ENCODE data around the gene TSPAN2. TPM values are rescaled to one million over a fixed set of nuclear protein-coding genes. Genes with fewer than 3 reads are reported as not detected.

TSPAN2 gene
- total RNA-seq, 1 experiment from 2014 or later = 26.5 TPM

DNA sequence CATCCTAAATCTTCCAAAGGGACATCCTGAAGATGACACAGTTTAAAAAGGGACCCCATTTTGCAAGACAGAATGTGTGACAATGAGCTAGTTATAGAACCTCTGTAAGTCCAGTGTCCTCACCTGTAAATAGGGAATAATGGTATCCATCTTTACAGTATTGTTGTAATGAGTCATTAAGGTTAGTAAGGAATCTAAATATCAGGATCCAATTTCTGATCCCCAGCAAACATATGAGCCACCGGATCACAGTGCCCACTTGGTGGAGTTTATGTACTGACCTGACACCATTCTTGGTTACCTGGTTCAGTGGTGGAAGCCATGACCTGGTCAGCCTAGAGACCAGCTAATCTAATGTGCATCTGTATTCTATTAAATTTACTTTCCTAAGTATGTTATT is 47.9 kb upstream of the TSPAN2 start:
- intact Hi-C loops (cut with micrococcal nuclease; ENCODE audit: unreplicated experiment) = loop anchor here (5.0 kb wide), 2 partner anchors 185 to 635 kb away; no protein-coding TSS in a partner anchor
- POLR2A ChIA-PET (ENCODE audit: unreplicated experiment) = interaction anchor here (0.8 kb wide), 1 partner anchor 42 kb away, joined by 3 read pairs; no protein-coding TSS in a partner anchor
- CTCF ChIA-PET = interaction anchor here (0.6 to 1.2 kb wide), 4 partner anchors 20 to 480 kb away, joined by 3 read pairs; no protein-coding TSS in a partner anchor
- no peak for DNase-seq
- Histone ChIP-seq H2AFZ (no peak overlapping the region), H3K79me2 (ENCODE audit: low read depth) (no peaks in the 10 kb centered on the region), H3K36me3 (ENCODE audit: low read depth) (no peaks in the 10 kb centered on the region), H3K4me1 (replicated peaks; ENCODE audit: insufficient read depth) (peaks cover 51% of the 10 kb centered on the region), H3K4me2 (no peak overlapping the region), H3K27me3 (ENCODE audit: insufficient read depth, low read depth) (no peaks in the 10 kb centered on the region), H3F3A (ENCODE audit: insufficient read depth, low read depth) (peaks cover 15% of the 10 kb centered on the region), H3K9me2 (ENCODE audit: insufficient read depth) (no peaks in the 10 kb centered on the region), H3K4me3 (no peak overlapping the region), H3K27ac (no peak overlapping the region), H3K9me3 (ENCODE audit: insufficient read depth, low read depth) (peaks cover 6% of the 10 kb centered on the region; the same call in 1 of the 2 replicates), H4K20me1 (ENCODE audit: insufficient read depth) (no peaks in the 10 kb centered on the region)
- no TSS peak for BruUV-seq (replicated peaks)
- no peak for TF ChIP-seq EZH2 (IDR thresholded peaks at IDR 0.05; ENCODE audit: low read depth)
- TF ChIP-seq, protein P1, sequence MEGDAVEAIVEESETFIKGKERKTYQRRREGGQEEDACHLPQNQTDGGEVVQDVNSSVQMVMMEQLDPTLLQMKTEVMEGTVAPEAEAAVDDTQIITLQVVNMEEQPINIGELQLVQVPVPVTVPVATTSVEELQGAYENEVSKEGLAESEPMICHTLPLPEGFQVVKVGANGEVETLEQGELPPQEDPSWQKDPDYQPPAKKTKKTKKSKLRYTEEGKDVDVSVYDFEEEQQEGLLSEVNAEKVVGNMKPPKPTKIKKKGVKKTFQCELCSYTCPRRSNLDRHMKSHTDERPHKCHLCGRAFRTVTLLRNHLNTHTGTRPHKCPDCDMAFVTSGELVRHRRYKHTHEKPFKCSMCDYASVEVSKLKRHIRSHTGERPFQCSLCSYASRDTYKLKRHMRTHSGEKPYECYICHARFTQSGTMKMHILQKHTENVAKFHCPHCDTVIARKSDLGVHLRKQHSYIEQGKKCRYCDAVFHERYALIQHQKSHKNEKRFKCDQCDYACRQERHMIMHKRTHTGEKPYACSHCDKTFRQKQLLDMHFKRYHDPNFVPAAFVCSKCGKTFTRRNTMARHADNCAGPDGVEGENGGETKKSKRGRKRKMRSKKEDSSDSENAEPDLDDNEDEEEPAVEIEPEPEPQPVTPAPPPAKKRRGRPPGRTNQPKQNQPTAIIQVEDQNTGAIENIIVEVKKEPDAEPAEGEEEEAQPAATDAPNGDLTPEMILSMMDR (conservative IDR thresholded peaks at IDR 0.05) = no peak

DNA sequence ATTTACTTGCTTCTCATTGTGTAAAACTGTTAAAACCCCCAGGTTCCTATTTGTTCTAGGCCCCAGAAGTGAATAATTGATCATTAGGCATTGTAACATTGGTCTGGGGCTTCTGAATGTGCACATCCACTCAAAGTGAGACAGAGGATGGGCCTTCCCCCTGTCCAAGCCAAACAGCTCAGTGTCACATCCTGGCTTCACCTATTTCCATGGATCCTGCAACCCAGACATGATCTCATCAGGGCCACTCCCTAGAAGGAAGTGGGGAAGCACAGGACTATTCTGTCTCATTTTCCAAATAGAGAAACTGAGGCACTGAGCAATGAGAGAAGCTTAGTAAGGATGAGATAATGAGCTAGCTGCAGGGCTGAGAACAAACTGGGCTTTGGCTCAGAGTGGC is 47.4 kb upstream of the TSPAN2 start:
- H2AFZ ChIP-seq = no peak overlapping the region
- no TSS peak for BruUV-seq (replicated peaks)
- H3K27me3 ChIP-seq (ENCODE audit: insufficient read depth, low read depth) = no peaks in the 10 kb centered on the region
- no peak for TF ChIP-seq EZH2 (IDR thresholded peaks at IDR 0.05; ENCODE audit: low read depth)
- TF ChIP-seq, protein P1 (conservative IDR thresholded peaks at IDR 0.05) = no peak
- no peaks in the 10 kb centered on the region for H3K79me2 ChIP-seq (ENCODE audit: low read depth)
- no peaks in the 10 kb centered on the region for H3K9me2 ChIP-seq (ENCODE audit: insufficient read depth)
- H3K27ac ChIP-seq = peak overlapping the region; percentile 52; the same call in 1 of the 2 replicates
- no peaks in the 10 kb centered on the region for H3K36me3 ChIP-seq (ENCODE audit: low read depth)
- H3K9me3 ChIP-seq (ENCODE audit: insufficient read depth, low read depth) = peaks cover 4% of the 10 kb centered on the region; the same call in 1 of the 2 replicates
- CTCF ChIA-PET = interaction anchor here (1.2 kb wide), 1 partner anchor 19 kb away, joined by 3 read pairs; no protein-coding TSS in a partner anchor
- intact Hi-C loops (cut with micrococcal nuclease; ENCODE audit: unreplicated experiment) = loop anchor here (5.0 kb wide), 2 partner anchors 186 to 636 kb away; no protein-coding TSS in a partner anchor
- peaks cover 15% of the 10 kb centered on the region for H3F3A ChIP-seq (ENCODE audit: insufficient read depth, low read depth)
- H3K4me1 ChIP-seq (replicated peaks; ENCODE audit: insufficient read depth) = peaks cover 50% of the 10 kb centered on the region
- H3K4me2 ChIP-seq = no peak overlapping the region
- H3K4me3 ChIP-seq = no peak overlapping the region
- H4K20me1 ChIP-seq (ENCODE audit: insufficient read depth) = no peaks in the 10 kb centered on the region
- POLR2A ChIA-PET (ENCODE audit: unreplicated experiment) = interaction anchor here (0.8 kb wide), 1 partner anchor 43 kb away, joined by 3 read pairs; no protein-coding TSS in a partner anchor
- DNase-seq = no peak

DNA sequence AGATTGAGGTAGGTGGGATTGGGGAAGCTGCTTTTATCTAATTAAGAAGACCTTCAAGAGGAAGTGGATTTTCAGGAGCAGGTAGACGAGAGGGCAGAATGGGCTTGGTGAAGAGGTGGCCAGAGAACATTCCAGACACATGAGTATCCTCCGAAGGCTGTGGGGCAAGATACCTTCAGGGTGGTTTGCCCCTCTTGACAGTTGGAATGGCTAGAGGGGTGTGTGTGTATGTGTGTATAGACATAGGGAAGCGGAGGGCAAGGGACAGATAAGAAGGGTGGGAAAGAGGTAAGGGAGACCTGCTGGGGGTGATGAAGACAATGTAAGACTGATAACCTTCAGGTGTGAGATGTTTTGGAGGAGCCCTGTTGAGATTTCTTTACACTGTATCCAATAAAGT is 46.8 kb upstream of the TSPAN2 start:
- peak overlapping the region; percentile 9; the same call in 1 of the 2 replicates for H3K4me2 ChIP-seq
- H2AFZ ChIP-seq = no peak overlapping the region
- ChIA-PET CTCF (interaction anchor here (1.2 kb wide), 1 partner anchor 19 kb away, joined by 3 read pairs; no protein-coding TSS in a partner anchor), POLR2A (ENCODE audit: unreplicated experiment) (interaction anchor here (0.5 to 0.7 kb wide), 2 partner anchors 83 to 116 kb away, joined by 3 to 4 read pairs; no protein-coding TSS in a partner anchor)
- no TSS peak for BruUV-seq (replicated peaks)
- no peaks in the 10 kb centered on the region for H3K27me3 ChIP-seq (ENCODE audit: insufficient read depth, low read depth)
- H3K27ac ChIP-seq = peak overlapping the region; percentile 52
- peaks cover 46% of the 10 kb centered on the region for H3K4me1 ChIP-seq (replicated peaks; ENCODE audit: insufficient read depth)
- H3K9me3 ChIP-seq (ENCODE audit: insufficient read depth, low read depth) = peaks cover 4% of the 10 kb centered on the region; the same call in 1 of the 2 replicates
- no peak overlapping the region for H3K4me3 ChIP-seq
- no peak for TF ChIP-seq EZH2 (IDR thresholded peaks at IDR 0.05; ENCODE audit: low read depth)
- TF ChIP-seq, protein P1 (conservative IDR thresholded peaks at IDR 0.05) = no peak
- no peaks in the 10 kb centered on the region for H3K79me2 ChIP-seq (ENCODE audit: low read depth)
- intact Hi-C loops (cut with micrococcal nuclease; ENCODE audit: unreplicated experiment) = loop anchor here (5.0 kb wide), 2 partner anchors 186 to 636 kb away; no protein-coding TSS in a partner anchor
- H3F3A ChIP-seq (ENCODE audit: insufficient read depth, low read depth) = peaks cover 15% of the 10 kb centered on the region
- peak; percentile 55 to 82 for DNase-seq
- H3K9me2 ChIP-seq (ENCODE audit: insufficient read depth) = no peaks in the 10 kb centered on the region
- H4K20me1 ChIP-seq (ENCODE audit: insufficient read depth) = no peaks in the 10 kb centered on the region
- H3K36me3 ChIP-seq (ENCODE audit: low read depth) = no peaks in the 10 kb centered on the region

All from PC-9 (cell line).